OCI-LY7 (cell line): Measurements from ENCODE around the gene DTX3. TPM values are rescaled to one million over a fixed set of nuclear protein-coding genes. Genes with fewer than 3 reads are reported as not detected.

Experiments used
- BruUV-seq: library from RNA; stranded (reverse); fragments of 400-500 nt; replicated peaks from 2 replicates; lab custom pipeline; 2021; lab: Mats Ljungman, UMichigan
- CTCF ChIA-PET: fragments of 300-600 bp; sonication (Branson Sonifier 250); formaldehyde crosslinking; loops from one replicate; lab custom pipeline; 2022; ENCODE audit warnings: antibody characterized with exemption; ENCODE audit not compliant: unreplicated experiment; lab: Charles Lee
- POLR2A ChIA-PET: fragments of 300-600 bp; sonication (Branson Sonifier 250); formaldehyde crosslinking; loops from one replicate; lab custom pipeline; 2022; ENCODE audit warnings: antibody characterized with exemption; lab: Charles Lee
- DNase-seq: peaks from one replicate; pipeline ENCODE4 v3.0.0-alpha.2; 2015; ENCODE audit warnings: low spot score
- H2AFZ ChIP-seq: fragments of 200-600 bp; sonication (generic), shearing (Covaris generic); 2 replicates; pipeline ENCODE4 v1.6.1; 2014; ENCODE audit warnings: mild to moderate bottlenecking, antibody characterized with exemption, low read length, moderate library complexity
- H3K27ac ChIP-seq: fragments of 200-600 bp; sonication (generic); 2 replicates; pipeline ENCODE4 v1.5.1; 2014; ENCODE audit warnings: mixed run types, low read depth, mild to moderate bottlenecking, moderate library complexity, low read length, inconsistent platforms; ENCODE audit not compliant: poor library complexity, severe bottlenecking
- H3K36me3 ChIP-seq: fragments of 200-600 bp; sonication (generic); 2 replicates; pipeline ENCODE4 v1.6.1; 2014; ENCODE audit warnings: mild to moderate bottlenecking, antibody characterized with exemption, low read length, moderate library complexity, mixed read lengths; ENCODE audit not compliant: insufficient read depth
- H3K4me1 ChIP-seq: fragments of 200-600 bp; sonication (generic); 2 replicates; pipeline ENCODE4 v1.5.1; 2014; ENCODE audit warnings: mild to moderate bottlenecking, low read length; ENCODE audit not compliant: insufficient read depth, poor library complexity, severe bottlenecking
- H3K4me2 ChIP-seq: fragments of 200-600 bp; sonication (generic); 2 replicates; pipeline ENCODE4 v1.6.1; 2014; ENCODE audit warnings: mild to moderate bottlenecking, low read length
- H3K4me3 ChIP-seq: fragments of 200-600 bp; sonication (generic); 2 replicates; pipeline ENCODE4 v1.5.1; 2014; ENCODE audit warnings: mild to moderate bottlenecking, low read depth, low read length; ENCODE audit not compliant: poor library complexity, severe bottlenecking
- H3K79me2 ChIP-seq: fragments of 200-600 bp; sonication (generic); 2 replicates; pipeline ENCODE4 v1.6.1; 2016; ENCODE audit warnings: low read depth, mild to moderate bottlenecking, low read length, moderate library complexity, mixed read lengths; ENCODE audit not compliant: insufficient read depth
- H3K9me2 ChIP-seq: fragments of 200-600 bp; sonication (generic); 2 replicates; pipeline ENCODE4 v1.6.1; 2016; ENCODE audit warnings: mild to moderate bottlenecking, low read length, mixed read lengths; ENCODE audit not compliant: insufficient read depth
- H3K9me3 ChIP-seq: fragments of 200-600 bp; sonication (generic); 2 replicates; pipeline ENCODE4 v1.6.1; 2014; ENCODE audit warnings: mild to moderate bottlenecking, mixed run types, low read length, mixed read lengths
- H4K20me1 ChIP-seq: fragments of 200-600 bp; sonication (generic); 2 replicates; pipeline ENCODE4 v1.6.1; 2014; ENCODE audit warnings: mild to moderate bottlenecking, antibody characterized with exemption, low read length, moderate library complexity, mixed read lengths; ENCODE audit not compliant: insufficient read depth
- CTCF ChIP-seq: fragments of 200-600 bp; sonication (generic); conservative IDR thresholded peaks from 2 replicates; pipeline ENCODE4 v1.5.1; 2014; ENCODE audit warnings: mild to moderate bottlenecking, antibody characterized with exemption, low read length, moderate library complexity, mixed read lengths
- EZH2phosphoT487 ChIP-seq: fragments of 200-600 bp; sonication (generic); IDR thresholded peaks from 2 replicates; pipeline ENCODE4 v1.6.1; 2018; ENCODE audit warnings: low read depth, borderline replicate concordance, mild to moderate bottlenecking, mixed run types, antibody characterized with exemption, low read length, moderate library complexity, mixed read lengths
- intact Hi-C: fragments of 100-400 bp; cut with micrococcal nuclease; formaldehyde crosslinking; loops from one replicate; pipeline ENCODE4 v1.10.0; 2022; ENCODE audit not compliant: unreplicated experiment
- total RNA-seq, 2 experiments: library from RNA; depleted of rRNA in 1 of 2; stranded (reverse); fragments of >200 nt in 1 of 2; shearing (Covaris generic) in 1 of 2; gene quantifications; 2 replicates each; pipeline ENCODE4 v1.2.3, GENCODE V29; 2014 to 2022

Gene DTX3
- total RNA-seq, 2 experiments from 2014 or later = not detected

GRCh38 chr12:57606399-57606798 is 1.8 kb downstream of the DTX3 start:
- Histone ChIP-seq H3K36me3 (peaks cover 16% of the 10 kb centered on the region; the same call in 1 of the 2 replicates), H3K4me3 (no peak overlapping the region), H3K9me2 (no peaks in the 10 kb centered on the region), H3K4me2 (no peak overlapping the region), H3K4me1 (no peaks in the 10 kb centered on the region), H2AFZ (no peak overlapping the region), H4K20me1 (no peaks in the 10 kb centered on the region), H3K9me3 (no peaks in the 10 kb centered on the region), H3K27ac (no peak overlapping the region), H3K79me2 (no peaks in the 10 kb centered on the region)
- POLR2A ChIA-PET = interaction anchor here (1.4 kb wide), 1 partner anchor 15 kb away, joined by 3 read pairs; the partner anchor contains the start of gene PIP4K2C
- no TSS peak for BruUV-seq
- intact Hi-C loops = no loop called here
- TF ChIP-seq CTCF (no peak), EZH2phosphoT487 (no peak)
- no peak for DNase-seq
- CTCF ChIA-PET = interaction anchor here (0.5 kb wide), 1 partner anchor 788 kb away, joined by 5 read pairs; no protein-coding TSS in a partner anchor

- ChIA-PET CTCF (no interaction called here), POLR2A (interaction anchor here (1.4 kb wide), 1 partner anchor 15 kb away, joined by 3 read pairs; the partner anchor contains the start of gene PIP4K2C)
- no TSS peak for BruUV-seq
- no peak overlapping the region for H3K4me2 ChIP-seq
- no peak overlapping the region for H3K27ac ChIP-seq
- TF ChIP-seq EZH2phosphoT487 (no peak), CTCF (no peak)
- H3K9me3 ChIP-seq = no peaks in the 10 kb centered on the region
- H3K36me3 ChIP-seq = peaks cover 12% of the 10 kb centered on the region; the same call in 1 of the 2 replicates
- H3K79me2 ChIP-seq = no peaks in the 10 kb centered on the region
- intact Hi-C loops = no loop called here
- no peaks in the 10 kb centered on the region for H3K9me2 ChIP-seq
- no peak overlapping the region for H2AFZ ChIP-seq
- no peak for DNase-seq
- H4K20me1 ChIP-seq = no peaks in the 10 kb centered on the region
- no peak overlapping the region for H3K4me3 ChIP-seq
- no peaks in the 10 kb centered on the region for H3K4me1 ChIP-seq
Measured at GRCh38 chr12:57606821-57607220, 2.2 kb downstream of the DTX3 start.

- H3K4me3 ChIP-seq = no peak overlapping the region
- H4K20me1 ChIP-seq = no peaks in the 10 kb centered on the region
- POLR2A ChIA-PET = interaction anchor here (1.0 kb wide), 1 partner anchor 9 kb away, joined by 3 read pairs; no protein-coding TSS in a partner anchor
- no TSS peak for BruUV-seq
- CTCF ChIA-PET = no interaction called here
- H3K36me3 ChIP-seq = no peaks in the 10 kb centered on the region
- TF ChIP-seq CTCF (no peak), EZH2phosphoT487 (no peak)
- no peak overlapping the region for H3K27ac ChIP-seq
- intact Hi-C loops = no loop called here
- no peak overlapping the region for H2AFZ ChIP-seq
- no peak overlapping the region for H3K4me2 ChIP-seq
- DNase-seq = no peak
- H3K9me3 ChIP-seq = no peaks in the 10 kb centered on the region
- H3K4me1 ChIP-seq = no peaks in the 10 kb centered on the region
- H3K9me2 ChIP-seq = no peaks in the 10 kb centered on the region
- H3K79me2 ChIP-seq = no peaks in the 10 kb centered on the region
Measured at GRCh38 chr12:57607958-57608663, 3.5 kb downstream of the DTX3 start.
